Endothelial cell of umbilical vein (primary cell): ENCODE results near the gene UNC5A.

ENCODE experiments used
- EZH2 ChIP-seq: IDR thresholded peaks from 2 replicates; pipeline ENCODE4 v1.6.1; 2012; ENCODE audit warnings: borderline replicate concordance, low read depth, mild to moderate bottlenecking, moderate library complexity, low read length, inconsistent platforms; ENCODE audit not compliant: severe bottlenecking
- JUN ChIP-seq: IDR thresholded peaks from 2 replicates; pipeline ENCODE4 v1.6.1; 2011; ENCODE audit warnings: borderline replicate concordance, low read depth; ENCODE audit not compliant: insufficient read length, insufficient read depth
- POLR2A ChIP-seq: IDR thresholded peaks from 2 replicates; pipeline ENCODE4 v1.6.1; 2012; ENCODE audit warnings: low read depth, mild to moderate bottlenecking, control low read depth, low read length
- POLR2AphosphoS5 ChIP-seq: IDR thresholded peaks from 2 replicates; pipeline ENCODE4 v1.6.1; 2012; ENCODE audit warnings: low read depth, mild to moderate bottlenecking, control low read depth, low read length, moderate library complexity; ENCODE audit not compliant: insufficient read depth
- TF ChIP-seq, protein P1 (sequence below), 2 donors: IDR thresholded peaks; 1 replicate in 1 of 2; 2 replicates in 1 of 2; pipeline ENCODE4 v1.5.1; 2011; ENCODE audit warnings: low read length in 2 of 2, mild to moderate bottlenecking in 2 of 2, moderate library complexity in 2 of 2, control low read depth in 1 of 2, inconsistent platforms in 1 of 2, low read depth in 1 of 2; ENCODE audit not compliant: insufficient read depth in 1 of 2; ENCODE audit errors: extremely low read depth in 1 of 2

DNA sequence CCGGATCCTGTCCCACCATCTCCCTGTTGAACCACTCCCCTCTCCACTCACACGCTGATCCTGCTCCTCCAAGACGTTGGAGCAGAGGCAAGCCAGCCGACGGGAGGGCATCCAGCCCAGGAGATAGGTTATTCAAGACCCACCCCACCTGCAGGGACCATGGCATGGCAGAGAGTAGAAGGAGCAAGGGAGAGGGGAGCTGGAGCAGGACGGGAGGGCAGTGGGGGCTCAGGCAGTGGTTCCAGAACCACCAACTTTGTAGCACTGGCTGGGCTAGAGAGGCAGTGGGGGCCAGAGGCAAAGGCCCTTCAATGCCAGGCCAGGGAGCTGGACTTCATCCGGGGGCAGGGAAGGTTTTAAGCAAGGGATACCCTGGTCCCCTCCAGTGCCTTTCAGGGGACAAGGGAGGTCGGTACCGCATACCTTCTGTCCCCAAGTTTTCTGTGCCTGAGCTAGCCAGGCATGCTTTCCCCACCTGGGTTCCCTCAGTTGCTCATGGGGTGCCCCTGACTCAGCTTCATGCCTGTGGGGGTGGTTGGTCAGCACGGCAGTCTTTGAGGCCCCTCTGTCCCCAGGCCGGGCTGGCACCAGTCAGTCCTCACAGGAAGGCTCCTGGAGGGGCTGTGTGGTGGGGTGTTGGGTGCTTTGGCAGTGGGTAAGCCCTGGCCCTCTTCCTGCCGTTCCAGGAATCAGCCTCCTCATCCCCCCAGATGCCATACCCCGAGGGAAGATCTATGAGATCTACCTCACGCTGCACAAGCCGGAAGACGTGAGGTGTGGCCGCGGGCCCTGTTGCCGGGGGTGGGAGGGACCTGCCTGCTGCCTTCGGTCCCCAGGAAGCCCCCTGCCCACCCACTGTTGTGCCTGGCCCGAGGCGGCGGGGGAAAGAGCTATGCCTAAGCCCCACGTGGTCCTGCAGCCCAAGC lies 66.4 kb downstream of the UNC5A start:
- TF ChIP-seq, protein P1, sequence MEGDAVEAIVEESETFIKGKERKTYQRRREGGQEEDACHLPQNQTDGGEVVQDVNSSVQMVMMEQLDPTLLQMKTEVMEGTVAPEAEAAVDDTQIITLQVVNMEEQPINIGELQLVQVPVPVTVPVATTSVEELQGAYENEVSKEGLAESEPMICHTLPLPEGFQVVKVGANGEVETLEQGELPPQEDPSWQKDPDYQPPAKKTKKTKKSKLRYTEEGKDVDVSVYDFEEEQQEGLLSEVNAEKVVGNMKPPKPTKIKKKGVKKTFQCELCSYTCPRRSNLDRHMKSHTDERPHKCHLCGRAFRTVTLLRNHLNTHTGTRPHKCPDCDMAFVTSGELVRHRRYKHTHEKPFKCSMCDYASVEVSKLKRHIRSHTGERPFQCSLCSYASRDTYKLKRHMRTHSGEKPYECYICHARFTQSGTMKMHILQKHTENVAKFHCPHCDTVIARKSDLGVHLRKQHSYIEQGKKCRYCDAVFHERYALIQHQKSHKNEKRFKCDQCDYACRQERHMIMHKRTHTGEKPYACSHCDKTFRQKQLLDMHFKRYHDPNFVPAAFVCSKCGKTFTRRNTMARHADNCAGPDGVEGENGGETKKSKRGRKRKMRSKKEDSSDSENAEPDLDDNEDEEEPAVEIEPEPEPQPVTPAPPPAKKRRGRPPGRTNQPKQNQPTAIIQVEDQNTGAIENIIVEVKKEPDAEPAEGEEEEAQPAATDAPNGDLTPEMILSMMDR (IDR thresholded peaks at IDR 0.05; ENCODE audit: extremely low read depth in 1 of 2, insufficient read depth in 1 of 2, low read depth in 1 of 2, low read length in 2 of 2): no peak
- no peak for TF ChIP-seq JUN
- TF ChIP-seq EZH2: no peak
- TF ChIP-seq POLR2A: no peak
- no peak for TF ChIP-seq POLR2AphosphoS5
